Lower lobe of right lung (tissue), 2 donors: ENCODE data around the gene IQCN. TPM values are rescaled to one million over a fixed set of nuclear protein-coding genes. Genes with fewer than 3 reads are reported as not detected.
A peak's percentile ranks its signal among the peaks of the same experiment; 100 is the strongest.

ENCODE experiments used
- ATAC-seq, 2 donors: fragments of 200-7000 bp; cut with Tn5 transposase; one replicate each; pipeline ENCODE4 v1.9.1; 2020 to 2022; ENCODE audit warnings: mild to moderate bottlenecking in 2 of 2, moderate library complexity in 2 of 2
- DNase-seq: peaks from one replicate; pipeline ENCODE4 v3.0.0-alpha.2; 2020
- H3K27ac ChIP-seq: fragments of 200-600 bp; one replicate; pipeline ENCODE4 v1.8.0; 2022
- H3K27me3 ChIP-seq: fragments of 200-600 bp; one replicate; pipeline ENCODE4 v1.8.0; 2022; ENCODE audit warnings: low read depth
- H3K36me3 ChIP-seq: fragments of 200-600 bp; one replicate; pipeline ENCODE4 v1.8.0; 2022; ENCODE audit warnings: mild to moderate bottlenecking
- H3K4me1 ChIP-seq: fragments of 200-600 bp; one replicate; pipeline ENCODE4 v1.8.0; 2022
- H3K4me3 ChIP-seq: fragments of 200-600 bp; one replicate; pipeline ENCODE4 v1.8.0; 2022; ENCODE audit warnings: mild to moderate bottlenecking
- H3K9me3 ChIP-seq: fragments of 200-600 bp; one replicate; pipeline ENCODE4 v1.8.0; 2022
- CTCF ChIP-seq: fragments of 200-600 bp; IDR thresholded peaks from one replicate; pipeline ENCODE4 v1.8.0; 2022; ENCODE audit warnings: antibody characterized with exemption, mild to moderate bottlenecking
- intact Hi-C: fragments of 100-400 bp; cut with DNase I; formaldehyde crosslinking; loops from one replicate; pipeline ENCODE4 v1.11.0; 2022
- total RNA-seq: library from RNA; stranded (reverse); fragmentation: NEBNext Ultra II Directional; extraction: Animal tissue kit (Norgen Biotek cat#: 25700); gene quantifications from one replicate; pipeline ENCODE4 v1.2.1, GENCODE V29; 2021
- donor health status: DM: no; HTN: yes; CAD: no; lungs with severe emphysema.

Gene IQCN
- total RNA-seq, 1 donor from 2014 or later, result 4.1 TPM

- Histone ChIP-seq H3K27me3 (no peaks in the 10 kb centered on the region), H3K4me1 (peaks cover 22% of the 10 kb centered on the region), H3K36me3 (no peaks in the 10 kb centered on the region), H3K9me3 (no peaks in the 10 kb centered on the region), H3K27ac (peak overlapping the region; percentile 58), H3K4me3 (no peak overlapping the region)
- DNase-seq, result no peak
- ATAC-seq, result no peak
- intact Hi-C loops, result no loop called here
- TF ChIP-seq CTCF, result no peak
These were observed 13.9 kb upstream of the IQCN start for GRCh38 chr19:18287836-18288772.

GRCh38 chr19:18286973-18287635, 12.9 kb upstream of the IQCN start:
- TF ChIP-seq CTCF, result no peak
- ATAC-seq, result no peak

GRCh38 chr19:18284712-18285360, 10.6 kb upstream of the IQCN start:
- Histone ChIP-seq H3K9me3 (no peaks in the 10 kb centered on the region), H3K27ac (no peak overlapping the region), H3K4me1 (peaks cover 15% of the 10 kb centered on the region), H3K36me3 (no peaks in the 10 kb centered on the region), H3K27me3 (no peaks in the 10 kb centered on the region), H3K4me3 (no peak overlapping the region)
- DNase-seq (no peak), ATAC-seq (no peak)
- TF ChIP-seq CTCF, result no peak
- intact Hi-C loops, result no loop called here

More at GRCh38 chr19:18286973-18287635, 12.9 kb upstream of the IQCN start:
- Histone ChIP-seq H3K9me3 (no peaks in the 10 kb centered on the region), H3K27ac (no peak overlapping the region), H3K4me1 (peaks cover 28% of the 10 kb centered on the region), H3K4me3 (no peak overlapping the region), H3K27me3 (no peaks in the 10 kb centered on the region), H3K36me3 (no peaks in the 10 kb centered on the region)
- no peak for DNase-seq
- intact Hi-C loops, result no loop called here

GRCh38 chr19:18283338-18283737, 9.1 kb upstream of the IQCN start:
- ATAC-seq, result no peak
- H3K4me1 ChIP-seq, result peaks cover 25% of the 10 kb centered on the region
- H3K4me3 ChIP-seq, result no peak overlapping the region
- no peak for DNase-seq
- no peaks in the 10 kb centered on the region for H3K9me3 ChIP-seq
- intact Hi-C loops, result no loop called here
- H3K36me3 ChIP-seq, result peaks cover 11% of the 10 kb centered on the region
- no peaks in the 10 kb centered on the region for H3K27me3 ChIP-seq
- peak overlapping the region; percentile 100 for H3K27ac ChIP-seq
- no peak for TF ChIP-seq CTCF

- intact Hi-C loops, result no loop called here
- no peak for ATAC-seq
- peak overlapping the region; percentile 59 for H3K4me3 ChIP-seq
These were observed 8.5 kb upstream of the IQCN start for GRCh38 chr19:18282788-18283141.

More at GRCh38 chr19:18282788-18283141, 8.5 kb upstream of the IQCN start:
- Histone ChIP-seq H3K27me3 (no peaks in the 10 kb centered on the region), H3K9me3 (no peaks in the 10 kb centered on the region), H3K36me3 (peaks cover 17% of the 10 kb centered on the region), H3K4me1 (peaks cover 31% of the 10 kb centered on the region), H3K27ac (peak overlapping the region; percentile 100)
- no peak for DNase-seq
- no peak for TF ChIP-seq CTCF
